ENCODE measurements around the gene HYI. TPM values are rescaled to one million over a fixed set of nuclear protein-coding genes. Genes with fewer than 3 reads are reported as not detected.
"Not testable (repeated sequence)": the region's sequence is repeated elsewhere in the genome, so short reads cannot be mapped to it uniquely, and the experiment has no call there.

The HYI gene
- polyA plus RNA-seq, 1 experiment = 59.4 TPM

DNA sequence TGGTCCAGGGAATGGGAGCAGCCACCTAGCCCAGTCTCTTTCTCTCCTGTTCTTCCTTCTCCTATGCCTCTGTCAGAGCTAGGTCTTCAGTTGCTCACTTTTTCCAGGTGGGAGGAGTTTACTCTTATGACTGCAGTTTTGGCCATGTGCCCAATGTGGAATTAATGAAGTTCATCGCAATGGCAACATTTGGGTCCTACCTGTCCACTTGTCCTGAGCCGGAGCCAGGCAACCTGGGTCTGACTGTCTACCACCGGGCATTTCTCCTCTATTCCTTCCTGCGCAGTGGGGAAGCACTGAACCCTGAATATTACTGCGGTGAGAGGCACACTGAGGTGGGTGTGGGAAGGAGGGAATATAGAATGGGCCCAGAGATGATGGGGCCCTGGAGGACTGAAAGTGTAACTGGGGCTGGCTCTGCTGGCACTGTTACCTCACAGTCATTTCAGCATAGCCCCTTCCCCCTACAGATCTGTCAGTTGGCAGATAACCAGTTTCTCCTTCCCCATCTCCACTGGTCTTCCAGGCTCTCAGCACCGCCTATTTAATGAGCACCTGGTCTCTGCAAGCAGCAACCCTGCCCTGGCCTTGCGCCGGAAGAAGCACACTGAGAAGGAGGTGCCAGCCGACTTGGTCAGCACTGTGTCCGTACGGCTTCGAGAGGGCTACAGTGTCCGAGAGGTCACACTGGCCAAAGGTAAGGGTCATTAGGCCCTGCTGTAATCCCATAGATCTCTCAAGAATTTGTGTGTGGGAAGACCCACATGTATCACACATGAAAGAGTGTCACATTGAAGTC is 33.9 kb downstream of the HYI start:
- TF ChIP-seq, protein P1, sequence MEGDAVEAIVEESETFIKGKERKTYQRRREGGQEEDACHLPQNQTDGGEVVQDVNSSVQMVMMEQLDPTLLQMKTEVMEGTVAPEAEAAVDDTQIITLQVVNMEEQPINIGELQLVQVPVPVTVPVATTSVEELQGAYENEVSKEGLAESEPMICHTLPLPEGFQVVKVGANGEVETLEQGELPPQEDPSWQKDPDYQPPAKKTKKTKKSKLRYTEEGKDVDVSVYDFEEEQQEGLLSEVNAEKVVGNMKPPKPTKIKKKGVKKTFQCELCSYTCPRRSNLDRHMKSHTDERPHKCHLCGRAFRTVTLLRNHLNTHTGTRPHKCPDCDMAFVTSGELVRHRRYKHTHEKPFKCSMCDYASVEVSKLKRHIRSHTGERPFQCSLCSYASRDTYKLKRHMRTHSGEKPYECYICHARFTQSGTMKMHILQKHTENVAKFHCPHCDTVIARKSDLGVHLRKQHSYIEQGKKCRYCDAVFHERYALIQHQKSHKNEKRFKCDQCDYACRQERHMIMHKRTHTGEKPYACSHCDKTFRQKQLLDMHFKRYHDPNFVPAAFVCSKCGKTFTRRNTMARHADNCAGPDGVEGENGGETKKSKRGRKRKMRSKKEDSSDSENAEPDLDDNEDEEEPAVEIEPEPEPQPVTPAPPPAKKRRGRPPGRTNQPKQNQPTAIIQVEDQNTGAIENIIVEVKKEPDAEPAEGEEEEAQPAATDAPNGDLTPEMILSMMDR (IDR thresholded peaks at IDR 0.05; ENCODE audit: insufficient read depth, low read depth, low read length) = no peak
- H3K27me3 ChIP-seq (ENCODE audit: control insufficient read depth, insufficient read depth, low read length) = no peaks in the 10 kb centered on the region
- ChIA-PET POLR2A (no interaction called here), CTCF (interaction anchor here (1.2 kb wide), 1 partner anchor 196 kb away, joined by 3 read pairs; no protein-coding TSS in a partner anchor)
- H3K4me3 ChIP-seq (ENCODE audit: low read depth, low read length) = no peak overlapping the region
- H3K36me3 ChIP-seq (ENCODE audit: control insufficient read depth, insufficient read depth, low read length) = peaks cover 42% of the 10 kb centered on the region
- DNase-seq (ENCODE audit: low read depth) = no peak

DNA sequence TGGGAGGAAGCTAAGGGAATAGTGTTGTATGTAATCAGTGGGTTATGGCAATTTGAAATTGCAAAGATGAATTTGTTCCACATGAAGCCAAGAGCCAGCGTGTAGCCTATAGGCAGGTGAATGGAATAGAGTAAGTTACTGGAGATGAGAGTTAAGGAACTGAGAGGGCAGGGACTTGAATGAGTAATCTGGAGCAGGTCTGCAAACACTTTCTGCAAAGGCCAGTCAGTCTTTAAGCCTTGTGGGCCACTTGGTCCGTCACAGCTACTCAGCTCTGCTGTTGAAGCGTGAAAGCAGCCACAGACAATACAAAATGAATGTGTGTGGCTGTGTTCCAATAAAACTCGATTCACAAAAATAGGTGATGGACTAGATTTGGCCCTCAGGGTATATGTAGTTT is 34.9 kb downstream of the HYI start:
- H3K27me3 ChIP-seq (ENCODE audit: control insufficient read depth, insufficient read depth, low read length) = no peaks in the 10 kb centered on the region
- ChIA-PET CTCF (no interaction called here), POLR2A (no interaction called here)
- H3K4me3 ChIP-seq (ENCODE audit: low read depth, low read length) = no peak overlapping the region
- peaks cover 36% of the 10 kb centered on the region for H3K36me3 ChIP-seq (ENCODE audit: control insufficient read depth, insufficient read depth, low read length)
- TF ChIP-seq, protein P1 (IDR thresholded peaks at IDR 0.05; ENCODE audit: insufficient read depth, low read depth, low read length) = no peak
- DNase-seq (ENCODE audit: low read depth) = no peak

DNA sequence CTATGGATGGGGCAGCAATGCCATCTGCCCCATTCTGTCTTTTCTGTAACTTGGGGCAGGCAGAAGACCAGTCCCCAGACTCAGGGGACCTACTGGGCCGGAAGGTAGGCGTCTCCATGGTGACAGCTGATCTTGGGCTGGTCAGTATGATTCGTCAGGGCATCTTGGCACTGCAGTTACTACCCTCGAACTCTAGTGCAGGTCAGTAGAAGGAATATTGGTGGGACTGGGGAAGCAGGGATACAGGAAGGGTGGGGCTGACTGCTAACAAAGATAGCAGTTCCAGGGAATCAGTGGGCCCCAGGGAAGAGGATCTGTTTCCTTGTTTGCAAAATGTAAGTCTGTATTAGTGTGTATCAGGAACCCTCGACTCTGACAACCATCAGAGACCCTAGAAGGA is 37.8 kb downstream of the HYI start:
- TF ChIP-seq, protein P1 (IDR thresholded peaks at IDR 0.05; ENCODE audit: insufficient read depth, low read depth, low read length) = no peak
- DNase-seq (ENCODE audit: low read depth) = no peak
- CTCF ChIA-PET = interaction anchor here (0.7 to 2.3 kb wide), 5 partner anchors 12 to 195 kb away, joined by 3 to 17 read pairs (median 3); no protein-coding TSS in a partner anchor
- Histone ChIP-seq H3K27me3 (ENCODE audit: control insufficient read depth, insufficient read depth, low read length) (no peaks in the 10 kb centered on the region), H3K36me3 (ENCODE audit: control insufficient read depth, insufficient read depth, low read length) (peaks cover 23% of the 10 kb centered on the region), H3K4me3 (ENCODE audit: low read depth, low read length) (no peak overlapping the region)
- POLR2A ChIA-PET = no interaction called here

DNA sequence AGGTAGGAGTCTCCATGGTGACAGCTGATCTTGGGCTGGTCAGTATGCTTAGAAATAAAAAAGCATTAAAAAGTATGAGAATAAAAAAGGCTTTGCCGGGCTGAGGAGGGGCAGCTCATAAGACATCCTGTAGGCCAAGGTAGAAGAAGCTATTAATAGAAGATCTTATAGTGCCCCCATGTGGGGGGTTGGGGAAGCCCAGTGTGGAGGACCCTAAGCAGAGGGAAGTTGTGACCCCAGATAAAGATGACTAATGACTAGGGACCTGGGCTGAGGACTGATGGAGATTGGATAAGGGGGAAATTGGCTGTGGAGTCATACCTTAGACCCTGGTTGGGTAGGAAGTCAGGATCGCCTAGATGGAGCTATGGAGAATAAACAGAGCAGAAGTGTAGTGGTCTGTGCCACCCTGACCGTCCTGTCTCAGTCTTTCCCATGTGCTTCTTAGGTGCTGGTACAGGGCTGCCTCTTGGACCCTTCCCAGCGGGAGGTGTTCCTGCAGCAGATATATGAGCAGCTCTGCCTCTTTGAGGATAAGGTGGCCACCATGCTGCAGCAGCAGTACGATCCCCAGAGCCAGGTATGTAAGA is 39.0 kb downstream of the HYI start:
- POLR2A ChIA-PET = no interaction called here
- H3K36me3 ChIP-seq (ENCODE audit: control insufficient read depth, insufficient read depth, low read length) = peaks cover 19% of the 10 kb centered on the region
- TF ChIP-seq, protein P1 (IDR thresholded peaks at IDR 0.05; ENCODE audit: insufficient read depth, low read depth, low read length) = peak; percentile 42
- H3K27me3 ChIP-seq (ENCODE audit: control insufficient read depth, insufficient read depth, low read length) = no peaks in the 10 kb centered on the region
- H3K4me3 ChIP-seq (ENCODE audit: low read depth, low read length) = no peak overlapping the region
- no peak for DNase-seq (ENCODE audit: low read depth)
- CTCF ChIA-PET = interaction anchor here (0.6 to 2.3 kb wide), 12 partner anchors 13 to 188 kb away, joined by 3 to 17 read pairs (median 5); partner anchors contain the start of genes MED8 and SZT2

DNA sequence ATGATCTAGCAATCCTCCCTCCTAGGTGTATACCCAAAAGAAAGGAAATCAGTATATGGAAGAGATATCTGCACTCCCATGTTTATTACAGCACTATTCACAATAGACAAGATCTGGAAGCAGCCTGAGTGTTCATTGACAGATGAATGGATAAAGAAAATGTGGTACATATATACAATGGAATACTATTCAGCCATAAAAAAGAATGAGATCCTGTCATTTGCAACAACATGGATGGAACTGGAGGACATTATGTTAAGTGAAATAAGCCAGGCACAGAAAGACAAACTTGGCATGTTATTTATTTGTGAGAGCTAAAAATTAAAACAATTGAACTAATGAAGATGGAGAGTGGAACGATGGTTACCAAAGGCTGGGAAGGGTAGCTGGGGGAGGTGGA is 40.3 kb downstream of the HYI start:
- H3K27me3 ChIP-seq (ENCODE audit: control insufficient read depth, insufficient read depth, low read length); POLR2A ChIA-PET; H3K4me3 ChIP-seq (ENCODE audit: low read depth, low read length); DNase-seq (ENCODE audit: low read depth): not testable (repeated sequence)
- peaks cover 11% of the 10 kb centered on the region for H3K36me3 ChIP-seq (ENCODE audit: control insufficient read depth, insufficient read depth, low read length)
- CTCF ChIA-PET = interaction anchor here (0.6 to 1.8 kb wide), 5 partner anchors 24 to 186 kb away, joined by 3 to 6 read pairs (median 3); partner anchors contain the start of genes MED8 and SZT2

Data from BJ (cell line).